H1 (cell line): ENCODE measurements around the gene MARCHF3. TPM values are rescaled to one million over a fixed set of nuclear protein-coding genes. Genes with fewer than 3 reads are reported as not detected.

Experiments
- CTCF ChIA-PET: fragments of 300-600 bp; sonication (Branson Sonifier 250); formaldehyde crosslinking; loops from one replicate; lab custom pipeline; 2021; ENCODE audit not compliant: partially characterized antibody; lab: Charles Lee
- POLR2A ChIA-PET: fragments of 300-600 bp; sonication (Branson Sonifier 250); formaldehyde crosslinking; loops from one replicate; lab custom pipeline; 2021; ENCODE audit warnings: inconsistent platforms; ENCODE audit not compliant: partially characterized antibody; lab: Charles Lee
- DNase-seq, 2 experiments: peaks; one replicate each; pipeline versions ENCODE4 v3.0.0 to v3.0.0-alpha.2; 2010 to 2022; ENCODE audit warnings: low spot score in 2 of 2, low read depth in 1 of 2, mixed read lengths in 1 of 2
- FAIRE-seq: peaks from 2 replicates; lab custom pipeline; 2011; peaks lifted over from hg19 to GRCh38; lab: Jason Lieb, UNC
- H2AFZ ChIP-seq: 2 replicates; pipeline ENCODE4 v1.8.1; 2012; ENCODE audit warnings: low read length, inconsistent platforms
- H2AK5ac ChIP-seq: 2 replicates; pipeline ENCODE4 v1.6.1; 2013; ENCODE audit warnings: low read depth, low read length
- H2BK120ac ChIP-seq: replicated peaks from 2 replicates; pipeline ENCODE3; 2013; ENCODE audit warnings: low read depth, low read length, inconsistent platforms
- H2BK12ac ChIP-seq: 2 replicates; pipeline ENCODE4 v1.6.1; 2013; ENCODE audit warnings: low read depth, low read length
- H2BK15ac ChIP-seq: 2 replicates; pipeline ENCODE4 v1.6.1; 2013; ENCODE audit warnings: low read length
- H2BK20ac ChIP-seq: 2 replicates; pipeline ENCODE4 v1.6.1; 2013; ENCODE audit warnings: low read length
- H2BK5ac ChIP-seq: 2 replicates; pipeline ENCODE4 v1.6.1; 2013; ENCODE audit warnings: low read depth, low read length
- H3K14ac ChIP-seq: 2 replicates; pipeline ENCODE4 v1.6.1; 2013; ENCODE audit warnings: inconsistent platforms; ENCODE audit not compliant: insufficient read length
- H3K18ac ChIP-seq: 2 replicates; pipeline ENCODE4 v1.6.1; 2013; ENCODE audit warnings: low read length; ENCODE audit errors: extremely low read depth
- H3K23ac ChIP-seq: 2 replicates; pipeline ENCODE4 v1.6.1; 2013; ENCODE audit warnings: inconsistent platforms; ENCODE audit not compliant: insufficient read length
- H3K23me2 ChIP-seq: 2 replicates; pipeline ENCODE4 v1.6.1; 2013; ENCODE audit warnings: low read depth, low read length
- H3K27ac ChIP-seq: 2 replicates; pipeline ENCODE4 v1.6.1; 2011; ENCODE audit warnings: low read depth, low read length, inconsistent platforms
- H3K27me3 ChIP-seq, 4 experiments: replicated peaks in 1 of 4; 1 replicate in 1 of 4; 2 replicates in 3 of 4; pipeline versions ENCODE4 v1.6.1 to v1.8.1; 2011 to 2013; ENCODE audit warnings: low read length in 3 of 4, mild to moderate bottlenecking in 3 of 4, inconsistent platforms in 2 of 4, mixed read lengths in 2 of 4, moderate library complexity in 1 of 4; ENCODE audit not compliant: control insufficient read depth in 3 of 4, insufficient read depth in 3 of 4; ENCODE audit errors: extremely low read depth in 1 of 4
- H3K36me3 ChIP-seq, 4 experiments: 2 replicates each; pipeline versions ENCODE4 v1.6.1 to v1.8.1; 2011 to 2013; ENCODE audit warnings: mild to moderate bottlenecking in 4 of 4, low read length in 3 of 4, moderate library complexity in 2 of 4, control low read depth in 1 of 4, inconsistent platforms in 1 of 4; ENCODE audit not compliant: insufficient read depth in 4 of 4, control insufficient read depth in 2 of 4
- H3K4ac ChIP-seq: replicated peaks from 2 replicates; pipeline ENCODE3; 2013; ENCODE audit warnings: low read length, low read depth, mixed read lengths, inconsistent platforms; ENCODE audit not compliant: insufficient read length
- H3K4me1 ChIP-seq, 4 experiments: replicated peaks in 1 of 4; 1 replicate in 1 of 4; 2 replicates in 3 of 4; pipeline versions ENCODE4 v1.6.1 to v1.8.1; 2011 to 2013; ENCODE audit warnings: low read length in 3 of 4, inconsistent platforms in 2 of 4, mixed read lengths in 1 of 4; ENCODE audit not compliant: insufficient read depth in 4 of 4, control insufficient read depth in 3 of 4
- H3K4me2 ChIP-seq, 2 experiments: 2 replicates each; pipeline versions ENCODE4 v1.6.1 to v1.8.1; 2011 to 2013; ENCODE audit warnings: low read depth in 2 of 2, low read length in 2 of 2, control low read depth in 1 of 2, inconsistent platforms in 1 of 2, mild to moderate bottlenecking in 1 of 2; ENCODE audit not compliant: insufficient read depth in 1 of 2
- H3K4me3 ChIP-seq, 4 experiments: fragments of 200-600, 300-600 bp in 1 of 4; sonication (generic), shearing (Covaris generic), sonication (Bioruptor Twin) in 1 of 4; 2 replicates each; pipeline versions ENCODE4 v1.5.1 to v1.8.1; 2011 to 2016; ENCODE audit warnings: low read length in 4 of 4, low read depth in 3 of 4, control low read depth in 2 of 4, inconsistent platforms in 2 of 4, mild to moderate bottlenecking in 2 of 4, mixed read lengths in 1 of 4, moderate library complexity in 1 of 4; ENCODE audit not compliant: insufficient read depth in 2 of 4; ENCODE audit errors: extremely low read depth in 1 of 4
- H3K56ac ChIP-seq: replicated peaks from 2 replicates; pipeline ENCODE3; 2013; ENCODE audit warnings: low read depth, mild to moderate bottlenecking, mixed read lengths, low read length, inconsistent platforms; ENCODE audit not compliant: insufficient read length
- H3K79me1 ChIP-seq: 2 replicates; pipeline ENCODE4 v1.6.1; 2013; ENCODE audit warnings: low read depth, low read length, control low read depth
- H3K79me2 ChIP-seq, 2 experiments: 2 replicates each; pipeline versions ENCODE4 v1.6.1 to v1.8.1; 2012 to 2013; ENCODE audit warnings: low read length in 2 of 2, mild to moderate bottlenecking in 2 of 2, inconsistent platforms in 1 of 2; ENCODE audit not compliant: insufficient read depth in 2 of 2, control insufficient read depth in 1 of 2
- H3K9ac ChIP-seq, 4 experiments: replicated peaks in 1 of 4; 1 replicate in 1 of 4; 2 replicates in 3 of 4; pipeline versions ENCODE4 v1.6.1 to v1.8.1; 2011 to 2013; ENCODE audit warnings: low read depth in 3 of 4, low read length in 3 of 4, control low read depth in 2 of 4, mild to moderate bottlenecking in 2 of 4, moderate library complexity in 2 of 4, inconsistent platforms in 1 of 4; ENCODE audit errors: extremely low read depth in 1 of 4
- H3K9me3 ChIP-seq, 2 experiments: 2 replicates each; pipeline versions ENCODE4 v1.6.1 to v1.8.1; 2012 to 2013; ENCODE audit warnings: mild to moderate bottlenecking in 2 of 2, moderate library complexity in 2 of 2, control low read depth in 1 of 2, inconsistent platforms in 1 of 2, low read depth in 1 of 2, low read length in 1 of 2, mixed read lengths in 1 of 2; ENCODE audit not compliant: insufficient read depth in 2 of 2
- H4K20me1 ChIP-seq, 2 experiments: replicated peaks in 1 of 2; 2 replicates each; pipeline versions ENCODE3 to v1.8.1; 2011 to 2013; ENCODE audit warnings: inconsistent platforms in 2 of 2, low read length in 2 of 2, mild to moderate bottlenecking in 1 of 2; ENCODE audit not compliant: insufficient read depth in 2 of 2, control insufficient read depth in 1 of 2
- H4K5ac ChIP-seq: 2 replicates; pipeline ENCODE4 v1.6.1; 2013; ENCODE audit warnings: low read length, low read depth, mixed read lengths, inconsistent platforms; ENCODE audit not compliant: insufficient read length
- H4K8ac ChIP-seq: 2 replicates; pipeline ENCODE4 v1.8.0; 2013; ENCODE audit warnings: mild to moderate bottlenecking, moderate library complexity, low read length, inconsistent platforms; ENCODE audit not compliant: insufficient read depth; ENCODE audit errors: extremely low read depth
- H4K91ac ChIP-seq: replicated peaks from 2 replicates; pipeline ENCODE3; 2013; ENCODE audit warnings: low read length, mixed read lengths, inconsistent platforms; ENCODE audit not compliant: insufficient read length
- CEBPB ChIP-seq: IDR thresholded peaks from 2 replicates; pipeline ENCODE4 v1.6.1; 2012; ENCODE audit warnings: low read depth, low read length
- TCF12 ChIP-seq: IDR thresholded peaks from 2 replicates; pipeline ENCODE4 v1.6.1; 2011; ENCODE audit warnings: low read depth, mild to moderate bottlenecking, low read length
- WGBS, 2 experiments: shearing (Covaris generic) in 1 of 2; methylation state at CpG; one replicate each; pipeline versions ENCODE4 v1.1.6 to v1.1.7; 2013 to 2015; ENCODE audit warnings: low lambda C conversion rate in 2 of 2, mixed read lengths in 2 of 2, inconsistent platforms in 1 of 2, low coverage in 1 of 2, missing lambda C conversion rate in 1 of 2; ENCODE audit not compliant: insufficient replicate concordance in 2 of 2, insufficient coverage in 1 of 2, insufficient read length in 1 of 2; ENCODE audit errors: extremely low coverage in 1 of 2, missing lambda C conversion rate in 1 of 2; 5-methylcytosine and 5-hydroxymethylcytosine counted together
- polyA plus RNA-seq, 7 experiments: library from polyadenylated mRNA; depleted of rRNA in 3 of 7; stranded (reverse) in 5 of 7; unstranded in 2 of 7; fragments of >200 nt in 5 of 7; fragments of 200-250 nt in 2 of 7; gene quantifications; 1 replicate in 5 of 7; 2 replicates in 1 of 7; 4 replicates in 1 of 7; pipeline versions ENCODE4 v1.2.1 to v1.2.3, GENCODE V29; 2011 to 2013; ENCODE audit warnings: missing spikeins in 2 of 7, mixed read lengths in 2 of 7
- total RNA-seq: library from RNA; stranded (reverse); fragmentation: NEBNext Ultra II Directional; extraction: Animal tissue kit (Norgen Biotek cat#: 25700); gene quantifications from 2 replicates; pipeline ENCODE4 v1.2.1, GENCODE V29; 2021

MARCHF3 gene
- total and polyA plus RNA-seq, 2 of the 8 experiments (the other 6 are each of a cell fraction or from before 2014, with no cell fraction given), result 12.0 to 16.9 TPM

- Histone ChIP-seq H3K79me1 (no peaks in the 10 kb centered on the region), H4K20me1 (no peaks in the 10 kb centered on the region), H4K91ac (no peak overlapping the region), H3K18ac (no peak overlapping the region), H2BK20ac (no peak overlapping the region), H3K23ac (no peak overlapping the region), H3K79me2 (no peaks in the 10 kb centered on the region), H3K56ac (no peak overlapping the region), H3K9me3 (no peaks in the 10 kb centered on the region), H3K4me1 (no peaks in the 10 kb centered on the region), H3K27ac (no peak overlapping the region), H3K14ac (no peak overlapping the region), H2BK15ac (no peak overlapping the region), H2BK12ac (no peak overlapping the region), H3K36me3 (no peaks in the 10 kb centered on the region), H2BK120ac (no peak overlapping the region), H3K4ac (no peak overlapping the region), H3K4me2 (no peak overlapping the region), H3K9ac (no peak overlapping the region), H3K23me2 (no peaks in the 10 kb centered on the region), H4K5ac (no peak overlapping the region), H2BK5ac (no peak overlapping the region), H4K8ac (no peak overlapping the region), H3K27me3 (no peaks in the 10 kb centered on the region), H3K4me3 (no peak overlapping the region), H2AK5ac (no peak overlapping the region), H2AFZ (no peak overlapping the region)
- POLR2A ChIA-PET, result no interaction called here
- no peak for DNase-seq
- no peak for FAIRE-seq
- CTCF ChIA-PET, result interaction anchor here (0.8 kb wide), 1 partner anchor 79 kb away, joined by 3 read pairs; no protein-coding TSS in a partner anchor
- WGBS, 2 experiments, result 87% methylated on average over 2 of the region's 2 CpGs; no CpG with 5 or more reads in 1 of the 2 experiments
- no peak for TF ChIP-seq CEBPB
- peak; percentile 50; the same call in 1 of the 2 replicates for TF ChIP-seq TCF12
Measured at GRCh38 chr5:126961702-126962101, 68.7 kb downstream of the MARCHF3 start.
